GM19099 (cell line): ENCODE measurements around the gene MRPS6.

Experiments
- POLR2A ChIP-seq: IDR thresholded peaks from 3 replicates; pipeline ENCODE4 v1.6.1; 2011; ENCODE audit warnings: low read depth; ENCODE audit not compliant: insufficient read length; ENCODE audit errors: extremely low read depth

MRPS6 gene

DNA sequence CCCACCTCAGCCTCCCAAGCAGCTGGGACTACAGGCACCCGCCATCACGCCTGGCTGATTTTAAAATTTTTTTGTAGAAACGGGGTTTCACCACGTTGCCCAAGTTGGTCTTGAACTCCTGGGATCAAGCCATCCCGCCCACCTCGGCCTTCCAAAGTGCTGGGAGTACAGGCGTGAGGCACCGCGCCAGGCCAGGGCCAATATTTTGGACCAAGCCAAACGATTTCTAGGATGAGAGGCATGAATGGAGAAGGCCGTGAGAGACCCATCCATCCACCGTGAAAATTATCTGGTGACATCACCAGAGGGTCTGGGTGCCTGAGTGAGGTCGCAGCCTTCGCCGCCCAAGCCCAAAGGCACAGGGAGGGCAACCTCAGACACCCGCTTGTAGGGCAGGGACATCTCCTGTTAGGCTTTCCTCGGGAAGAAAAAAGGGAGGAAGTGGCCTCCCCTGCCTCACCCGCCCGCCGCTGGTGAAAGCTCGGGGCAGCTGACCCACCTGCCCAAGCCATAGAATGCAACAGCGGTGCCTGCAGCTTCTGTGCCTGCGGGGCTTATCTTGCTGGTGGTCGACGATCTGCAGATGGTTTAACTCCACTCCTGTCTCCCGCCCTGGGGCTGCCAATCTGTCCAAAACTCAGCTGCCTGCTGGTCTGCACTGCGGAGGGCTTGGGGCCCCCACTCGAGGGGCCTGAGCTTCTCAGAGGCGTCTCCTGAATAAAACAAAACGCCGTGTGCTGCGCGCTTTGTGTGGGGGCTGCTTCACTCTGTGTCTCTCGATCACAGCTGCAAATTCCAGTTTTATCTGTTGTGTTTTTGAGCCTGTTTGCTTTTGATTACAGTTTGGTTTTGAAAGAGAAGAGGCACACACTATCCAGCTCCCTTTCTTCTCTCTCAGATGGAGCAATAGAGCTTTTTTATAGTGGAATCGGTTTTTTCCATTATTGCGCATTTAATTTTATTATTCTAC is 85.8 kb downstream of the MRPS6 start:
- TF ChIP-seq POLR2A: no peak

DNA sequence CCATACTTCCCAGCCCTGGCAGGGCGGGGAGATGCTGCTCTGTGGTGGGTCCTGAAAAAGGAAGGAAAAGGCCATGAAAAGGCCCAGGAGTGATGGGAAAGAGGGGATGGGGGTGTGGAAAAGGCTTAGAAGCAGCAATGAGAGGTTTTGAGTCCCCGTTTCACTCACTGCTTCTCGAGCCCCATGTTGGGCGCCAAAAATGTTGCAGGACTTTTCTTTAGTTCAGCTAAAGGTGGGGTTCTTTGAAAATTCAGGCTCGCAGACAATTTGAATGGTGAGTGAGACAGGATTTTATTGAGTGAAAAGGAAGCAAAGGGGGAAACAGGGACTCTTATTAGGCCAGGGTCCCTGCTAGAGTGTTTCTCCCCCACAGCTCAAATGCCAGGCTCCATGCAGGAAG is 93.1 kb downstream of the MRPS6 start:
- TF ChIP-seq POLR2A: no peak

DNA sequence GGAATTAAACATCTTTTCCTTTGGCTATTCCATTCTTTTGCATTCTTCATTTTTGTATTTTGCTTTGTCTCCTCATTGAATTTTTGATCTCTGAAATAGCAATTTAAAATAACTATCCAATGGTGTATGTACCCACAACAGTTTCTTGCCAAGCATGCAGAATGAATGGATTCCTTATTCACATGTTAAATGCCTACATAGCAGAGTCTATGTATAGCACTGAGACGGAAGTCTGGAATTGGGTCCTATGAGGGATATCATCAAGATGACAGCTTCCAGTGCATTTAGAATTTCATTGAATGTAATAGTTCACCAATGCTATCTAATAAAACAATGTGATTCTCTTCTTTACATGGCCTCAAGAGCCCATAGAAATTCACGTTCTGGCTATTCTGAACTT is 97.5 kb downstream of the MRPS6 start:
- no peak for TF ChIP-seq POLR2A

DNA sequence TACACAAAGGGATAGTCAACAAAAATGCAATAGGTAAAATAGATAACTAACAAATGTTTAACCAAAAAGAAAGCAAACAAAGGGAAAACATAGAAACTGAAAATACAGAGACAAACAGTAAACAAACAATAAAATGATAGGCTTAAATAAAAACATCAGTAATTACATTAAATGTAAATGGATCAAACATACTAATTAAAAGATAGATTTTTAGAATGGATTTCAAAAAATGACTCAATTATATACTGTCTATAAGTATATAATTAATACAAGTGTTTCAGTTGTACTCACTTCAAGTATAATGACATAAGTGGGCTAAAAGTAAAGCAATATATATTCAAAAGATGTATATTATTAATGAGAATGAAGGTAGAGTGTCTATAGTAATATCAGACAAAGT is 101.1 kb downstream of the MRPS6 start:
- TF ChIP-seq POLR2A: no peak

DNA sequence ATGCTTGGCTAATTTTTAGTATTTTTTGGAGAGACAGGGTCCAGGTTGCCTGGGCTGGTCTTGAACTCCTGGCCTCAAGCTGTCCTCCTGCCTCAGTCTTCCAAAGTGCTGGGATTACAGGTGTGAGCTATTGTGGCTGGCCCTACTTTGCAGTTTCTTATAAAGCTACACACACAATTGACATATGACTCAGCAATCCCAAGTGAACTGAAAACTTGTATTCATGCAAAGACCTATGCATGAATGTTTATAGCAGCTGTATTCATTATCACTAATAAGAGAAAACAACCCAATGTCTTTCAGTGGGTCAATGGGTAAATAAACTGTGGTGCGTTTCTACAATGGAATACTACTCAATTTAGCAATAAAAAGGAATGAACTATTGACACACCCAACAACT is 103.1 kb downstream of the MRPS6 start:
- no peak for TF ChIP-seq POLR2A

DNA sequence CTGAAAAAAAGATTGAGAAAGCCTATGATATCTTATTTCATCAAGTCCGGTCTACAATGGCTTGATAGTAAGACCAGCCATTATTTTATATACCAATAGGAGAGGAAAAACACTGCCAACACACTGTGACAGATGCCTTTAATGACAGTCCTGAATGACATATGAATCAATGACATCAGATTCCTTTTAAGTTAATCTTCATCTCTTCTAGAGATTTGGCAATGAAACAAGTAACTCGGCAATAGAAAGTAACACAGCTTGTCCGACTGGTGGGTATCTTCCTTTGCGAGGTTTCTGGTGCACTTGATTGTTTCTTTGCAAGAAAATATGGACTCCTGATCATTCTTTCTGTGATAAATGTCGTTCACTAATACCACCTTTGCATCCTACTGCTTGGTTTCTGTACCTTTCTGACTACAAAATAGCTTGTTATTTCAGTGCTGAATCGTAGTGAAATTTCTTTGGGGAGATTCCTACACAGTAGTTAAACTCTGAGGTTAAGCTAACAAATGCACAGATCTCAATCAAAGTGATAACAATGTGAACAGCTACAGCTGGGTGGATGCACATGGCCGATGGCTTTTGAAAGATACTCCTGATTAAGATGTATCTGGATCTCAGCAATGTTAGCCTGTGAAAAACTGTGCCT is 104.7 kb downstream of the MRPS6 start:
- TF ChIP-seq POLR2A: no peak

- no peak for TF ChIP-seq POLR2A
Observed at GRCh38 chr21:34179204-34179935, 106.0 kb downstream of the MRPS6 start.

GRCh38 chr21:34180407-34180806 is 107.0 kb downstream of the MRPS6 start:
- TF ChIP-seq POLR2A: no peak

- TF ChIP-seq POLR2A: no peak
Observed at GRCh38 chr21:34180826-34181359, 107.5 kb downstream of the MRPS6 start.

GRCh38 chr21:34181431-34182039 is 108.2 kb downstream of the MRPS6 start:
- TF ChIP-seq POLR2A: no peak

- no peak for TF ChIP-seq POLR2A
Observed at GRCh38 chr21:34182436-34182835, 109.1 kb downstream of the MRPS6 start.

DNA sequence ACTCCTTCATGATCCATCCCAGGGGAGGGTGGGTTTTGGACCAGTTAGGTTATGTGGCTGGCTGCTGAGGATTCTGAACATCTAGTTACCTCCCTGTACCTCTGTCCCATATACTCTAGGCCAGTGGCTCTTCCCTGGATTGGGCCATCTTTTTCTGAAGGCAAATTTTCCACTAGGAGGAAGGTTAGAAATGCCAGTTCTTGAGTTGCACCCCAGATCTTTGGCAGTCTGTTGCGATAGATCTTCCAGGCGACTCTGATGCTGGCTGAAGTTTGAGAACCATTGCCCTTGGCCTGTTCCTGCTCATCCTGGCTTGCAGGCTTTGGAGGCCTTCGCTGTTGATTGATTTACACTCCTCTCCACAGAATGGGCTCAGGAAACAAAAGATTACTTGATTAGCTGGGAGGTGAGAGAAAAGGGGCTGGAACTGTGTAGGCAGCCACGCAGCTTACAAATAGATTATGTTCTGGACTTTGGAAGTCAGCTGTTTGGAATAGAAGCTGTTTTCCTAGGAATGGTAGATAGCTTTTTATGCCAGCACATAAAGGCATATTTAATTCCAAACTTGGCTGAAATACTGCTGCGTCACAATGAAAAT is 110.1 kb downstream of the MRPS6 start:
- no peak for TF ChIP-seq POLR2A

DNA sequence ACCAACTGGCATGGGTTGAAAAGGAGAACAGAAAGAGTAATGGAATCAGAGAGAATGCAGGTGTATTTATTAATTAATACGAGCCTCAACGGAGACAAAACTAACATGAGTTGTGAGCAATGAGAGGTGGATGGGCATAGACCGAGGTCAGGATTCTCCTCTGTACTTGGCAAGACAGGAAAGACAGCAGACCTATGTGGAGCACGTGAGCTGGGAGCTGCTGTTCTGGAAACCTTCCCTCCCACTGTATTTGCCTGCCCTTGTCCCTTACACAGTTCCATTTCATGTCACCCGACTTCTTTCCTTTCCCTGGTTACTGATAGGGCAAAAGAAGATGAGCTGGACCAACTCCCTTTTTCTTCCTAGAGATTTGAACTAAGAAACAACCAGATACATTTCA is 110.9 kb downstream of the MRPS6 start:
- no peak for TF ChIP-seq POLR2A

DNA sequence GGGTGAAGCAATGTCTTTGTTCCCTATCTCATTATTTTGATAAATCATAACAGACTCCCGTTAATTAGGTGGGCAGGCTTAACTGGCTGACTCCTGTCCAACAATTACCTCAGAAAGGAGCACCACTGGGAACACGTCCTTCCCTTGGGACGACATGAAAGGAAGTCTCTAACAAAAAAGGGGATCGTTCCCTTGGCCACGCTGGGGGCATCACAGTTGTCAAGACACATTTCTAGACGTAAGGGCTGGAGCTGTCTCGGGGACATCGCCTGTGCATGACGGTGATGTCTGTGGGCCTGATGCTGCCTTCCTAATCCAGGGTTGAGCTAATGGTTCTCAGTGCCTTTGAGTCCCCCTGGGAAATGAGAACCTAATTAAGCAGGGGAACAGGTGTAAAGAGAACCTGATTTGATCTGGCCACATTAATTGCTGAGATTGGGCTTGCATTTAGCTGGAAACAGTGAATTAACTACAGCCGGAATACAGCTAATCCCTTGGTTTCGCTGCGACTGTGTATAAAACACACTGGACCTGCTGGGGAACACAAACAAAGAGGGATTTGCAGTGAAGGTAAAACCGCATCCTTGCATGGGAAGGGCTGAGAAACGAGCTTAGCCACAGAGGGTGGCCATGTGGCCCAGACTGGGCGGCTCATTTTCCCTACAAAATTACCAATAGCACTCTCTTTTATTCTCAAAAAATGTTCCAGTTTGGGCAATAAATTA is 111.8 kb downstream of the MRPS6 start:
- TF ChIP-seq POLR2A: no peak
